HUES6 (cell line): ENCODE data around the gene BCAT1.

Source experiments
- H3K27ac ChIP-seq: 2 replicates; pipeline ENCODE4 v1.7.0; 2013; ENCODE audit warnings: low read depth, mild to moderate bottlenecking, low read length, inconsistent platforms
- H3K27me3 ChIP-seq: 2 replicates; pipeline ENCODE4 v1.6.1; 2013; ENCODE audit warnings: low read length; ENCODE audit not compliant: control insufficient read depth, insufficient read depth
- H3K36me3 ChIP-seq: 2 replicates; pipeline ENCODE4 v1.6.1; 2013; ENCODE audit warnings: low read length; ENCODE audit not compliant: control insufficient read depth, insufficient read depth
- H3K4me1 ChIP-seq: 2 replicates; pipeline ENCODE4 v1.6.1; 2013; ENCODE audit warnings: low read length; ENCODE audit not compliant: control insufficient read depth, insufficient read depth
- H3K4me3 ChIP-seq: 2 replicates; pipeline ENCODE4 v1.5.1; 2013; ENCODE audit warnings: low read depth, low read length
- H3K9ac ChIP-seq: one replicate; pipeline ENCODE4 v1.6.1; 2013; ENCODE audit warnings: mild to moderate bottlenecking, low read length
- H3K9me3 ChIP-seq: 2 replicates; pipeline ENCODE4 v1.6.1; 2013; ENCODE audit warnings: low read depth, low read length; ENCODE audit not compliant: control insufficient read depth, insufficient read depth

BCAT1 gene

DNA sequence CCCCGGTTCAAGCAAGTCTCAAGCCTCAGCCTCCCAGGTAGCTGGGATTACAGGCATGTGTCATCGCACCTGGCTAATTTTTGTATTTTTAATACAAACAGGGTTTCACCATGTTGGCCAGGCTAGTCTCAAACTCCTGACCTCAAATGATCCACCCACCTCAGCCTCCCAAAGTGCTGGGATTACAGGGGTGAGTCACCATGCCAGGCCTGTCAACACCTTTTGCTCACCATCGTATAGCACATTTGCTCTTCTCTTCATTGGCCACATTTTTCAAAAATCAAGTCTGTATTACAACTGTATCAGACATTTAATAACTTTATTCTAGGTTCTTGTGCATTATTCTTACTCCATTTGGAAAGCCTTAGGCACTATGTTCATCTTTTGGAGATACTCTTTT, 50.3 kb downstream of the BCAT1 start:
- Histone ChIP-seq H3K9ac (no peak overlapping the region), H3K4me1 (peaks cover 16% of the 10 kb centered on the region), H3K27me3 (peaks cover 14% of the 10 kb centered on the region), H3K27ac (no peak overlapping the region), H3K9me3 (no peaks in the 10 kb centered on the region), H3K4me3 (no peak overlapping the region), H3K36me3 (peaks cover 32% of the 10 kb centered on the region)

DNA sequence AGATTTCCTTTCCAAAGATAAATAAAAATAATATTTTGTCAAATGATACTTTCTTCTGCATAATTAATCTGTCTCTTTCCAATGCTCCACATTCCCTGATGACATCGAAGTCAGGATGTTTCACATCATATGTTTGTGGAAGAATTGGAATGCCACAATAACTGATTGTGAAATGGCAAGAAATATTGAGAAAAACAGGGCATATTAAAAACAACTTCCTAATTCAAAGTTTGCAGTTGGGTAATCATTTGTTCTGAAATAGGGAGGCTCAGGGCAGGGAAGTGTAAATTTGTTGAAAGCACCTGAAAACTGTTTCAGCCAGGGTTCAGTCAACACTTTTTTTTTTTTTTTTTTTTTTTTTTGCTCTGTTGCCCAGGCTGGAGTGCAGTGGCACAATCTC, 50.7 kb downstream of the BCAT1 start:
- Histone ChIP-seq H3K4me3 (no peak overlapping the region), H3K9ac (no peak overlapping the region), H3K4me1 (peaks cover 12% of the 10 kb centered on the region), H3K9me3 (no peaks in the 10 kb centered on the region), H3K27ac (no peak overlapping the region), H3K27me3 (peaks cover 10% of the 10 kb centered on the region; the same call in 1 of the 2 replicates), H3K36me3 (peaks cover 34% of the 10 kb centered on the region)

- peaks cover 4% of the 10 kb centered on the region for H3K4me1 ChIP-seq
- H3K9me3 ChIP-seq: no peaks in the 10 kb centered on the region
- H3K27me3 ChIP-seq: no peaks in the 10 kb centered on the region
- H3K9ac ChIP-seq: no peak overlapping the region
- no peak overlapping the region for H3K4me3 ChIP-seq
- H3K36me3 ChIP-seq: peaks cover 49% of the 10 kb centered on the region
- H3K27ac ChIP-seq: no peak overlapping the region
Observed at GRCh38 chr12:24896171-24896570, 52.7 kb downstream of the BCAT1 start.

DNA sequence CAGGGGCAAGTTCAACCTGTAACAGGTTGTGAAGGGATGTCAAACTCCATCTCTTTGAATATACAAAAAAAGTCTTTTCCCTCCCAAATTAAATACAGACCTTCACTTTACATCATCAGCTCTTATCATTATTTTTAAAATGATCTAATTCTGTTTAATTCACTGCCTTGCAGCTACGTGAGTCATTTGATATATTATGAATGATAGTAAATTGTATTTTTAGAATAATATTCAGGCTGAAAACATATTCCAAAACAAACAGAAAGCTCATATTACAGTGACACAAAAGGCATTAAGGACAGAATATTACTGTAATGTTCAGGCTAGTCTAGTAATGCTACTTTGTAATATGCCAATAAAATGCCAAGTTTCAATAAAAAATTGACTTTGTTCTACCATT, 53.3 kb downstream of the BCAT1 start:
- H3K4me1 ChIP-seq: no peaks in the 10 kb centered on the region
- no peaks in the 10 kb centered on the region for H3K9me3 ChIP-seq
- H3K4me3 ChIP-seq: no peak overlapping the region
- no peak overlapping the region for H3K27ac ChIP-seq
- H3K9ac ChIP-seq: no peak overlapping the region
- H3K36me3 ChIP-seq: peaks cover 53% of the 10 kb centered on the region
- H3K27me3 ChIP-seq: no peaks in the 10 kb centered on the region

DNA sequence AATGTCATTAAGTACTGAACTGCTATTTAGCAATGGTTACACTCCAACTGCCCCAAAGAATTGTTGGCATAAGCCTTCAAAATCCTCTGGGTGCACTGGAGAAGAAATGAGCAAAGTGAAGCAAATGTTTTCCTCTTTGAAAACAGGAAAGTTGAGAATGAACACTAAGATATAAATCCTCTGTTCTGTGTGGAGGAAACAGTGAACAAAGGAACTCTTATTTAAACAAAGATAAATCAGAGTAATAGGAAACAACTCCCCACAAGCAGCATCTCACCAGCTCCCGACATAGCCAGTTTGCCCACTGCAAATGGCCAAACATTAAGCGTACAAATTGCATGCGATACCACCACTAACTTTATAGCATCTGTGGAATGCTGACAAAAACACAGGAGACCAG, 54.0 kb downstream of the BCAT1 start:
- H3K9ac ChIP-seq: no peak overlapping the region
- H3K9me3 ChIP-seq: no peaks in the 10 kb centered on the region
- no peak overlapping the region for H3K4me3 ChIP-seq
- no peaks in the 10 kb centered on the region for H3K4me1 ChIP-seq
- H3K27me3 ChIP-seq: no peaks in the 10 kb centered on the region
- H3K36me3 ChIP-seq: peaks cover 48% of the 10 kb centered on the region
- H3K27ac ChIP-seq: no peak overlapping the region

DNA sequence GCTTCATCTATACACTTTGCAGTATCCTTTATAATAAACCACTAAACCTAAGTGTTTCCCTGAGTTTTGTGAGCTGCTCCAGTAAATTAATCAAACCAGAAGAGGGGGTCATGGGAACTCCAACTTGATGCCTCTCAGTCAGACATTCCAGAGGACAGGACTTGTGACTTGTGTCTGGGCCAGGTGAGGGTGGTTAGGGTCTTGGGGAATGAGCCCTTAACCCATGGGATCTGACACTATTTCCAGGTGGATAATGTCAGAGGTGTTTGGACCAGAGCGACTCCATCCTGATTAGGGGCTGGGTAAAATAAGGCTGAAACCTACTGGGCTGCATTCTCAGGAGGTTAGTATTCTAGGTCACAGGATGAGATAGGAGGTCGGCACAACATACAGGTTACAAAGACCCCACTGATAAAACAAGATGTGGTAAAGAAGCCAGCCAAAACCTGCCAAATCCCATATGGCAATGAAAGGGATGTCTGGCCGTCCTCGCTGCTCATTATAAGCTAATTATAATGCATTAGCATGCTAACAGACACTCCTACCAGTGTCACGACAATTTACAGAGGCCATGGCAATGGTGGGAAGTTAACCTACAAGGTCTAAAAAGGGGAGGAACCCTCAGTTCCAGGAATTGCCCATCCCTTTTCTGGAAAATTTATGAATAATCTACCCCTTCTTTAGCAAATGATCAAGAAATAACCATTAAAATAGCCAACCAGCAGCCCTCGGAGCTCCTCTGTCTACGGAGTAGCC, 58.7 kb downstream of the BCAT1 start:
- no peak overlapping the region for H3K9ac ChIP-seq
- H3K27me3 ChIP-seq: no peaks in the 10 kb centered on the region
- H3K9me3 ChIP-seq: no peaks in the 10 kb centered on the region
- no peak overlapping the region for H3K4me3 ChIP-seq
- peaks cover 6% of the 10 kb centered on the region; the same call in 1 of the 2 replicates for H3K4me1 ChIP-seq
- no peak overlapping the region for H3K27ac ChIP-seq
- H3K36me3 ChIP-seq: peaks cover 43% of the 10 kb centered on the region

GRCh38 chr12:24889411-24889810, 59.5 kb downstream of the BCAT1 start:
- Histone ChIP-seq H3K36me3 (peaks cover 35% of the 10 kb centered on the region), H3K27ac (no peak overlapping the region), H3K27me3 (no peaks in the 10 kb centered on the region), H3K9ac (no peak overlapping the region), H3K4me1 (peaks cover 6% of the 10 kb centered on the region; the same call in 1 of the 2 replicates), H3K9me3 (no peaks in the 10 kb centered on the region), H3K4me3 (no peak overlapping the region)

GRCh38 chr12:24888813-24889212, 60.1 kb downstream of the BCAT1 start:
- Histone ChIP-seq H3K9me3 (no peaks in the 10 kb centered on the region), H3K36me3 (peaks cover 33% of the 10 kb centered on the region), H3K4me3 (no peak overlapping the region), H3K4me1 (peaks cover 6% of the 10 kb centered on the region; the same call in 1 of the 2 replicates), H3K27me3 (no peaks in the 10 kb centered on the region), H3K27ac (no peak overlapping the region), H3K9ac (no peak overlapping the region)

DNA sequence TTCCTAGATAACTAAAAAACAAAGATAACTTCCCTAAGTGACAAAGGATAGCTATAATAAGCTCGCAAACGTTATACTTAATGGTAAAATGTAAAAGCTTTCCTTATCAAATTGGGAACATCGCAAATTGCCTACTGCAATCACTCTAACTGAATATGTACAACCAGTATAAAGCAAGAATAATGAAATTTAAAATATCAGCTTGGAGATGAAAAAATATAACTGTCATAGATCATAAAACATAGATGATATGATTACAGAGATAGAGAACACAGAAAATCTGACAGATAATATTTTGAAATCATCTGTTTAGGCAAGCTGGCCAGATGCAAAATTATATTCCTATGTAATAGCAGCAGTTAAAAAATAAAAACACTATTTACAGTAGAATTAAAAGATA, 64.0 kb downstream of the BCAT1 start:
- H3K27me3 ChIP-seq: no peaks in the 10 kb centered on the region
- peaks cover 29% of the 10 kb centered on the region for H3K36me3 ChIP-seq
- H3K4me3 ChIP-seq: no peak overlapping the region
- H3K4me1 ChIP-seq: peaks cover 6% of the 10 kb centered on the region; the same call in 1 of the 2 replicates
- no peak overlapping the region for H3K27ac ChIP-seq
- no peaks in the 10 kb centered on the region for H3K9me3 ChIP-seq
- no peak overlapping the region for H3K9ac ChIP-seq

DNA sequence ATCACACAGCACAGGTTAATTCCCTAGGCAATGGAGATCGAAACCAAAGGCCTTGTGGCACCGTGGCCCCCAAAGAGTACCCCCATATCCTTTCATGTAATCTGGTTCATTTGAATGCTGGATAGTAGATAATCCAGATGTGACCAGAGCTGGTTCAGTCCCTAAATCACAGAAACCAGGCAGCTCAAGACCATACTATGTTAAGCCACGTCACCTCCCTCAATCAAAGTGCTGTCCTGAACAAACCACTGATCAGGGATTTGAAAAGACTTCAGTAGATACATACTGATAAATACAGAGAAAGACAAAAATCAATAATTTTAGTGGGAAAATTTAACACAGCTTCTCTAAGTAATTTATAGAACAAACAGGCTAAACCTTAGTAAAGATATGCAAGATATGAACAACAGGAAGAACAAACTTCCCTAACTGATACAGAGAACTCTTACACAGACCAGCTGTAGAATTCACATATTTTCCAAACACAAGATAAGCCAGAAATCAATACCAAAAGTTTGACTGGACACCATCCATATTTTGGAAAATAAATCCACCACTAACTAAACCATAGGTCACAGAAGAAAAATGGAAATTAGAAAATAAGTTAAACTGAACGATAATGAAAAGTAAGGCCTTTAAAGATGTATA, 67.1 kb downstream of the BCAT1 start:
- Histone ChIP-seq H3K4me1 (no peaks in the 10 kb centered on the region), H3K4me3 (no peak overlapping the region), H3K36me3 (peaks cover 53% of the 10 kb centered on the region)

GRCh38 chr12:24881227-24881626, 67.7 kb downstream of the BCAT1 start:
- Histone ChIP-seq H3K9ac (no peak overlapping the region), H3K27me3 (no peaks in the 10 kb centered on the region), H3K36me3 (peaks cover 59% of the 10 kb centered on the region), H3K4me1 (no peaks in the 10 kb centered on the region), H3K9me3 (no peaks in the 10 kb centered on the region), H3K4me3 (no peak overlapping the region), H3K27ac (no peak overlapping the region)

More for the DNA sequence above, 67.1 kb downstream of the BCAT1 start:
- Histone ChIP-seq H3K27me3 (no peaks in the 10 kb centered on the region), H3K9me3 (no peaks in the 10 kb centered on the region), H3K9ac (no peak overlapping the region), H3K27ac (no peak overlapping the region)
